Kidney (tissue), 14 donors: ENCODE results near the gene AMH. TPM values are rescaled to one million over a fixed set of nuclear protein-coding genes. Genes with fewer than 3 reads are reported as not detected.

Experiments used
- DNase-seq, 5 donors: peaks; one replicate each; pipeline ENCODE4 v3.0.0-alpha.2; 2013 to 2020
- FAIRE-seq: peaks from 2 replicates; lab custom pipeline; 2012; peaks lifted over from hg19 to GRCh38; lab: Jason Lieb, UNC
- H3K27ac ChIP-seq, 2 donors: one replicate each; pipeline ENCODE4 v1.7.0; 2013; ENCODE audit warnings: low read depth in 2 of 2, low read length in 2 of 2, inconsistent platforms in 1 of 2
- H3K27me3 ChIP-seq: one replicate; pipeline ENCODE4 v1.7.1; 2013; ENCODE audit warnings: low read length, inconsistent platforms; ENCODE audit not compliant: control insufficient read depth, insufficient read depth
- H3K36me3 ChIP-seq, 3 donors: one replicate each; pipeline versions ENCODE4 v1.7.0 to v1.7.1; 2013; ENCODE audit warnings: low read length in 3 of 3, control low read depth in 1 of 3, inconsistent platforms in 1 of 3; ENCODE audit not compliant: insufficient read depth in 3 of 3, control insufficient read depth in 2 of 3
- H3K4me1 ChIP-seq, 3 donors: one replicate each; pipeline versions ENCODE4 v1.7.0 to v1.7.1; 2013; ENCODE audit warnings: low read length in 3 of 3, inconsistent platforms in 1 of 3, low read depth in 1 of 3; ENCODE audit not compliant: control insufficient read depth in 2 of 3, insufficient read depth in 2 of 3
- H3K4me3 ChIP-seq, 3 donors: one replicate each; pipeline versions ENCODE4 v1.7.0 to v1.8.1; 2013; ENCODE audit warnings: low read length in 3 of 3, control low read depth in 1 of 3, inconsistent platforms in 1 of 3
- H3K9ac ChIP-seq, 3 donors: one replicate each; pipeline versions ENCODE4 v1.7.0 to v1.7.1; 2013; ENCODE audit warnings: low read length in 3 of 3, control low read depth in 1 of 3, inconsistent platforms in 1 of 3
- H3K9me3 ChIP-seq, 3 donors: one replicate each; pipeline versions ENCODE4 v1.7.0 to v1.7.1; 2013; ENCODE audit warnings: low read length in 3 of 3, control low read depth in 1 of 3, inconsistent platforms in 1 of 3; ENCODE audit not compliant: control insufficient read depth in 2 of 3, insufficient read depth in 1 of 3
- CTCF ChIP-seq: IDR thresholded peaks from 3 replicates; pipeline ENCODE4 v1.5.1; 2012; ENCODE audit warnings: mild to moderate bottlenecking, moderate library complexity, borderline replicate concordance; ENCODE audit not compliant: insufficient read depth; ENCODE audit errors: extremely low read depth
- intact Hi-C: fragments of 100-400 bp; cut with DNase I; formaldehyde crosslinking; loops from one replicate; pipeline ENCODE4 v1.11.1; 2022
- polyA plus RNA-seq: library from polyadenylated mRNA; stranded (reverse); fragments of 350-450 nt; fragmentation: Illumina TruSeq; extraction: RNeasy Lipid Tissue Mini Kit (QIAGEN cat#74804); gene quantifications from one replicate; pipeline ENCODE4 v1.2.3, GENCODE V29; 2014; ENCODE audit warnings: low read depth, low replicate concordance; ENCODE audit not compliant: insufficient read depth
- total RNA-seq: library from RNA; stranded (reverse); fragmentation: NEBNext Ultra II Directional; extraction: Animal tissue kit (Norgen Biotek cat#: 25700); gene quantifications from one replicate; pipeline ENCODE4 v1.2.1, GENCODE V29; 2021
- donor health status: control.
- donor health status: control.
- donor health status: control.
- donor health status: control.
- donor health status: control.
- donor health status: DM: yes; HTN: yes; CAD: no.
- donor health status: Normal renal cell carcinoma (clear cell type).

The AMH gene
- total and polyA plus RNA-seq, 2 donors from 2014 or later, result 0.60 to 1.0 TPM

GRCh38 chr19:2210206-2210605 is 38.9 kb upstream of the AMH start:
- Histone ChIP-seq H3K27me3 (no peaks in the 10 kb centered on the region), H3K4me3 (no peak overlapping the region), H3K9ac (no peak overlapping the region), H3K27ac (no peak overlapping the region), H3K9me3 (no peaks in the 10 kb centered on the region), H3K4me1 (peaks cover 0 to 14% (median 0%) of the 10 kb centered on the region in 3 donors), H3K36me3 (peaks cover 0 to 38% (median 16%) of the 10 kb centered on the region in 3 donors)
- intact Hi-C loops, result no loop called here
- no peak for DNase-seq
- no peak for FAIRE-seq
- TF ChIP-seq CTCF, result no peak

DNA sequence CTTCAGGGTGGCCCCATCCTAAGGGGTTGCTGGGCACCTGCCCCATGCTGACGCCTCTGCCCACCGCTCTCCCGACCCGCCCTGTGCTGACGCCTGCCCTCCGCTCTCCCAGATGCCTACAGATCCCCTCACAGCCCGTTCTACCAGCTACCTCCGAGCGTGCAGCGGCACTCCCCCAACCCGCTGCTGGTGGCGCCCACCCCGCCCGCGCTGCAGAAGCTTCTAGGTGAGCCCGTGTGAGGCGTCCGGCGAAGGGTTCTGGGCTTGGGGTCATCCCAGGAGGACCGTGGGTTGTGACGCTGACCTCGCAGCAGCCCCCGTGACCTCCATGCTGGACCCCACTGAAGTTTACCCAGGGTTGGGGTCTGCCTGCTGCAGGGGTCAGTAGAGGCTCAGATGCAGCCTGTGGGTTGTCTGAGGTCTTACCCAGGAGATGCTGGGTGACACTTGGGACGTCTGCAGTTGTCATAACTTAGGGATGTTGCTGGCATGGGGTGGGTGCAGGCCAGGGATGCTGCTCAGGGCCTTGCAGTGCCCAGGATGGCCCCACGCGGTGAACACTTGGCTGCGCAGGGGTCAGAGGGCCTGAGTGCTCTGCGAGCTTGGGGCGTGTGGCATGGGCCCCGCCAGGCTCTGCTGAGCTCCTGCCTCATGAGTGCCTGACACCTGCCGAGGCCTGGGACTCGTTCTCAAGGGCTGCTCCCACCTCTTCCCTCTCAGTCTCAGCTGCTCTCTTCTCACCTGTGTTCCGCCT is 38.0 kb upstream of the AMH start:
- no peak for FAIRE-seq
- no peak overlapping the region for H3K9ac ChIP-seq
- intact Hi-C loops, result no loop called here
- no peaks in the 10 kb centered on the region for H3K27me3 ChIP-seq
- DNase-seq, result no peak
- peaks cover 0 to 38% (median 16%) of the 10 kb centered on the region in 3 donors for H3K36me3 ChIP-seq
- TF ChIP-seq CTCF, result no peak
- H3K9me3 ChIP-seq, result no peaks in the 10 kb centered on the region
- peaks cover 0 to 14% (median 0%) of the 10 kb centered on the region in 3 donors for H3K4me1 ChIP-seq
- no peak overlapping the region for H3K4me3 ChIP-seq
- no peak overlapping the region for H3K27ac ChIP-seq

- Histone ChIP-seq H3K27me3 (no peaks in the 10 kb centered on the region), H3K9ac (no peak overlapping the region), H3K27ac (no peak overlapping the region), H3K36me3 (peaks cover 0 to 42% (median 17%) of the 10 kb centered on the region in 3 donors), H3K9me3 (no peaks in the 10 kb centered on the region), H3K4me3 (no peak overlapping the region), H3K4me1 (peaks cover 0 to 12% (median 0%) of the 10 kb centered on the region in 3 donors)
- no peak for DNase-seq
- no peak for FAIRE-seq
- TF ChIP-seq CTCF, result no peak
- intact Hi-C loops, result no loop called here
Observed at GRCh38 chr19:2212861-2213711, 36.0 kb upstream of the AMH start.
